HG03064 (cell line): ENCODE results near the gene UBE2I.
"Not testable (repeated sequence)": the region's sequence is repeated elsewhere in the genome, so short reads cannot be mapped to it uniquely, and the experiment has no call there.

Source experiments
- ATAC-seq: cut with Tn5 transposase; IDR thresholded peaks from one replicate; pipeline ENCODE4 v1.9.1; 2021; ENCODE audit warnings: low read depth; ENCODE audit not compliant: unreplicated experiment

The UBE2I gene

GRCh38 chr16:1292208-1292607 lies 17.2 kb upstream of the UBE2I start:
- not testable (repeated sequence) for ATAC-seq

- ATAC-seq: not testable (repeated sequence)
These were observed 16.6 kb upstream of the UBE2I start for GRCh38 chr16:1292808-1293207.

- ATAC-seq: no peak
These were observed 15.3 kb upstream of the UBE2I start for GRCh38 chr16:1293921-1294656.

- ATAC-seq: no peak
These were observed 14.0 kb upstream of the UBE2I start for GRCh38 chr16:1295465-1295864.

- ATAC-seq: not testable (repeated sequence)
These were observed 12.8 kb upstream of the UBE2I start for GRCh38 chr16:1296688-1297017.

- ATAC-seq: no peak
These were observed 12.3 kb upstream of the UBE2I start for GRCh38 chr16:1297018-1297696.

GRCh38 chr16:1298406-1298805 lies 11.0 kb upstream of the UBE2I start:
- ATAC-seq: no peak

- no peak for ATAC-seq
These were observed 10.2 kb upstream of the UBE2I start for GRCh38 chr16:1299012-1299867.

GRCh38 chr16:1299868-1300203 lies 9.6 kb upstream of the UBE2I start:
- no peak for ATAC-seq

GRCh38 chr16:1300664-1301476 lies 8.6 kb upstream of the UBE2I start:
- ATAC-seq: no peak

GRCh38 chr16:1301562-1301961 lies 7.9 kb upstream of the UBE2I start:
- ATAC-seq: no peak

- ATAC-seq: no peak
These were observed 3.6 kb upstream of the UBE2I start for GRCh38 chr16:1305823-1306222.

GRCh38 chr16:1306334-1306733 lies 3.1 kb upstream of the UBE2I start:
- no peak for ATAC-seq

- peak; percentile 11 for ATAC-seq
These were observed 1.1 kb upstream of the UBE2I start for GRCh38 chr16:1308036-1308976.

- ATAC-seq: peak; percentile 10
These were observed 724 bp downstream of the UBE2I start for GRCh38 chr16:1309888-1310831.

GRCh38 chr16:1310832-1311200 lies 1.4 kb downstream of the UBE2I start:
- ATAC-seq: no peak

- ATAC-seq: no peak
These were observed 1.8 kb downstream of the UBE2I start for GRCh38 chr16:1311212-1311737.

GRCh38 chr16:1311738-1312466 lies 2.5 kb downstream of the UBE2I start:
- ATAC-seq: no peak
